Measurements from ENCODE around the gene TNFRSF8. TPM values are rescaled to one million over a fixed set of nuclear protein-coding genes. Genes with fewer than 3 reads are reported as not detected.
A peak's percentile ranks its signal among the peaks of the same experiment; 100 is the strongest.

TNFRSF8 gene
- total RNA-seq, 5 donors from 2014 or later (not counting 1 experiment from before 2014, with no cell fraction given), result 0.20 to 0.53 (median 0.33) TPM; not detected in 1

DNA sequence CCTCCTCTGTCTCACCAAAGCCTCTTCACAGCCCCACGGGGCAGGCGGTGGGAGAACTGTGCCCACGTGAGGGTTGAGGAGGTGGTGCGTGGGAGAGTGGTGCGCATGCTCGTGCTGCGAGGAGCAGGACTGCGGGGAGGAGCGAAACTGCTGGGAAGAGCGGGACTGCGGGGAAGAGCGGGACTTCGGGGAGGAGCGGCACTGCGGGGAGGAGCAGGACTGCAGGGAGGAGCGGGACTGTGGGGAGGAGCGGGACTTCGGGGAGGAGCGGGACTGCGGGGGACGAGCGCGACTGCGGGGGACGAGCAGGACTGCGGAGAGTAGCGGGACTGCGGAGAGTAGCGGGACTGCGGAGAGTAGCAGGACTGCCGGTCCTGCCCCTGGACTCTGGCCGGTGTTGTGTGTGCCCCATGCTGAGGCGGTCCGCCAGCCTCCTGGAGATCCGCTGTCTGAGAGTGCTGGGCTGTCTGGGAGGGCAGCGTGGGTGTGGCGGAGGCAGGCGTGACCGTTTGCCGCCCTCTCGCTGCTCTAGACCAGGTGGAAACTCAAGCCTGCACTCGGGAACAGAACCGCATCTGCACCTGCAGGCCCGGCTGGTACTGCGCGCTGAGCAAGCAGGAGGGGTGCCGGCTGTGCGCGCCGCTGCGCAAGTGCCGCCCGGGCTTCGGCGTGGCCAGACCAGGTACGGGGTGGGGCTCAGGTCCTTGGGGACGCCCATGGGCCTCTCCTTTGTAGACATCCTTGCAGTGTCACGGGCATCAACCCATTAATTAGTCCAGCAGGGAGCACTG, 128.3 kb downstream of the TNFRSF8 start:
- no peaks in the 10 kb centered on the region for H3K9me3 ChIP-seq
- peaks cover 1 to 62% of the 10 kb centered on the region in 2 experiments for H3K4me1 ChIP-seq (ENCODE audit: control insufficient read depth in 1 of 2, extremely low read depth in 1 of 2, insufficient read depth in 2 of 2, low read length in 2 of 2)
- no peaks in the 10 kb centered on the region for H3K27me3 Mint-ChIP-seq
- 93% methylated on average over 47 of the region's 58 CpGs for WGBS (ENCODE audit: insufficient coverage)
- no peaks in the 10 kb centered on the region for H3K27me3 ChIP-seq (replicated peaks in 1 of 2; ENCODE audit: control insufficient read depth in 2 of 2, extremely low read depth in 1 of 2, insufficient read depth in 2 of 2, low read length in 1 of 2)
- no peaks in the 10 kb centered on the region for H3K9me3 Mint-ChIP-seq
- H3K36me3 Mint-ChIP-seq, result peaks cover 51% of the 10 kb centered on the region
- peaks cover 25 to 48% (median 37%) of the 10 kb centered on the region in 3 donors for H3K4me1 Mint-ChIP-seq
- no peak overlapping the region for H3K4me3 ChIP-seq (ENCODE audit: control insufficient read depth in 1 of 2, extremely low read depth in 1 of 2, low read length in 1 of 2)
- POLR2A ChIA-PET, result interaction anchor here in 1 of 2 donors (0.7 kb wide), 1 partner anchor 58 kb away, joined by 4 read pairs; no protein-coding TSS in a partner anchor
- H3K36me3 ChIP-seq (ENCODE audit: control insufficient read depth in 2 of 2, extremely low read depth in 1 of 2, insufficient read depth in 1 of 2, low read length in 1 of 2), result peaks cover 36 to 80% of the 10 kb centered on the region in 2 donors
- no peak overlapping the region for H3K4me3 Mint-ChIP-seq
- ATAC-seq (replicated peaks in 1 of 4) (no peak), DNase-seq (no peak)
- H3K27ac ChIP-seq (ENCODE audit: low read length), result no peak overlapping the region
- CTCF ChIA-PET, result interaction anchor here in 1 of 2 donors (0.6 kb wide), 1 partner anchor 81 kb away, joined by 3 read pairs; no protein-coding TSS in a partner anchor
- peak overlapping the region in 1 of 2 donors; percentile 22 for H3K27ac Mint-ChIP-seq

Other genes starting within 250 kb of the TNFRSF8 start
- gene NPPA, start 215.5 kb upstream of the TNFRSF8 start, total RNA-seq, result not detected
- not detected for gene NPPB, start 204.4 kb upstream of the TNFRSF8 start, total RNA-seq
- gene KIAA2013, start 136.9 kb upstream of the TNFRSF8 start, total RNA-seq, result 10 to 100 TPM; 15.9 to 40.0 (median 35.4) TPM
- gene PLOD1, start 128.6 kb upstream of the TNFRSF8 start, total RNA-seq, result 1 to 10 TPM; 2.6 to 6.9 (median 4.6) TPM
- gene MFN2, start 82.9 kb upstream of the TNFRSF8 start, total RNA-seq, result 10 to 100 TPM; 38.0 to 47.0 (median 40.7) TPM
- 10 to 100 TPM; 26.5 to 51.3 (median 43.4) TPM for gene MIIP, start 43.8 kb upstream of the TNFRSF8 start, total RNA-seq
- 100 to 1,000 TPM in 2 of 5 donors, 10 to 100 TPM in 3; 55.0 to 130 (median 99.6) TPM for gene TNFRSF1B, start 103.7 kb downstream of the TNFRSF8 start, total RNA-seq
- gene VPS13D, start 166.7 kb downstream of the TNFRSF8 start, total RNA-seq, result 10 to 100 TPM; 73.5 to 85.9 (median 75.8) TPM